CD4-positive, alpha-beta T cell treated with Interleukin-17A for 1 hour (primary cell): ENCODE data around the gene ALDH1L1.

ENCODE experiments used
- DNase-seq: peaks from one replicate; pipeline ENCODE4 v3.0.0-alpha.2; 2020

Gene ALDH1L1

DNA sequence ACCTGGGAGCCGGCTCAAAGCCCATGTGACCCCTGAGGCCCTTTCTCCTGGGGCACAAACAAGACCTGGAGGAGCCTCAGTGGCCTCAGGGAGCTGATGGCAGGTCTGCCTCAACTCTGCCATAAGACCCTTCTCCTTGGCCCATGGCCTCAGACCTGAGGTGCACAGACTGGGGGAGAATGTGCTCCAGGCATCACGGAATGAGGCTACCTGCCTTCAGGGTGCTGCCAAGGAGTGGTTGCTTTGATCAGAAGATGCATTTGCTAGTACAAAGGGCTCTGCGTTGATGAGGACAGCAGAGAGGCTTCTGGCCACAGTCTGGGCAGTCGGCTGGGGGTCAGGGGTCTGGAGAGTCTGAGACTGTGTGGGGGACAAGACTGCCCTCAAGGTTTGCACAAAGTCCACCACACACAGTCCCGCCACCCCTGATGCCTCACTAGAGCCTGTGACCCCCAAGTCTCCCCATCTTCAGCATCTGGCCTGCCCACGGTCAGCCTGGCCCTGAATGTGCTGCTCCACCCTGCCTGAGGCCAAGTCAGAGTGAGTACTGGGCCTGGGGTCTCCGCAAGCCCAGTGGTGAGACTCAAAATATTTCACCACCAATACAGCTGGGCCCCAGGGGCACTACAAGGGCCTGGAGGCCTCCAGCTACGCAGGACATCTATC, 26.6 kb downstream of the ALDH1L1 start:
- DNase-seq: no peak

DNA sequence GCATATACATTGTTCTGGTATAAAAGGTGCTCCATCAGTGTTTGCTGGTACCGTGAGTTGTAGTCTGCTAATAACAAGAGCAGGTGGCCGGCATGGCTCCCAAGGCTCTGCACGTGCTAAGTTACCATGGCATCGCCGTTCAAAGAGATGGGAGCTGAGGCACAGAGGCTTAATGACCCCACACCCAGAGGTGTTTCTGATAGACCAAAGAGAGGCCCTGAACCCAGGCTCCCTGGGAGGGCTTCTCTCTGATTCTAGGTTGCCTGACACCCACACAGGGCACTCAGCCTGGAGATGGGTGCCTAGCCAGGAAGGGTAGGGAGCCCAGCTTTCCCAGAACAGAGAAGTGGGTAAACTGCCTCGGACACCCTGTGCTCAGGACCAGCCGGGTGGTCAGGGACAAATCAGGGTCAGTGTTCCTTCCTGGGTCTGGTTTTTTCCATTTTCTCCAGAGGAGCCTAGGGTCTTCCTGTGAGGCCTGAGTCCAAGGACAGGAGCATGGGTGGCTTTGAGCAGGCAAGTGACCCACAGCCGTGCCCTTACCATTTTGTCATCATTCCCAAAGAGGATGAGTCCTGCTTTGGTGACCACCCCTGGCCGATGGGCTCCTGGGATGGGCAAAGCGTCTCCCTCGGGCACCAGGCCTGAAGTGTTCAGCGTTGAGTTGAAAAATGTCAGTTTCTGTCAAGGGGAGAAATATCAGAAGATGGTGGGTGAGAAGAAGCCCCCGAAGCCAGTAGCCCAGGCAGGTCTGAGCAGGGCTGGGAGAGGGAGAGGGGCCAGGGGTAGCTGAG, 27.3 kb downstream of the ALDH1L1 start:
- no peak for DNase-seq

DNA sequence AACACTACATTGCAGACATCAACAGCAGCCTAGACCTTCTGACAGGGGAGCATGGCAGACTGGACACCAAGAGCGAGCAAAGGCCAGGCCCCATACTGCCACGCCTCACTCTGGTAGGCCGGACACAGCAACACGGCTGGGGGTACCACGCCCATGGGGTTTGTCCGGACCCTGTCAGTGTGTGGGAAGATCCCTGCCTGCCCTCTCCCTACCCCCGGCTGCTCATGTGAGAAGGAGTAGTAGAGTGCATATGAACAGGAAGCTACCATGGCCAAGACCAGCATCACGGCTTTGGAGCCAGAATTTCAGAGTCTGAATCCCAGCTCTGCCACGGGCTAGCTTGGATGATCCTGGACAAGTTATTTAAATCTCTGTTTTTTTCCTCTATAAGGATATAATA, 27.9 kb downstream of the ALDH1L1 start:
- no peak for DNase-seq

GRCh38 chr3:126151562-126152302, 28.7 kb downstream of the ALDH1L1 start:
- DNase-seq: no peak

DNA sequence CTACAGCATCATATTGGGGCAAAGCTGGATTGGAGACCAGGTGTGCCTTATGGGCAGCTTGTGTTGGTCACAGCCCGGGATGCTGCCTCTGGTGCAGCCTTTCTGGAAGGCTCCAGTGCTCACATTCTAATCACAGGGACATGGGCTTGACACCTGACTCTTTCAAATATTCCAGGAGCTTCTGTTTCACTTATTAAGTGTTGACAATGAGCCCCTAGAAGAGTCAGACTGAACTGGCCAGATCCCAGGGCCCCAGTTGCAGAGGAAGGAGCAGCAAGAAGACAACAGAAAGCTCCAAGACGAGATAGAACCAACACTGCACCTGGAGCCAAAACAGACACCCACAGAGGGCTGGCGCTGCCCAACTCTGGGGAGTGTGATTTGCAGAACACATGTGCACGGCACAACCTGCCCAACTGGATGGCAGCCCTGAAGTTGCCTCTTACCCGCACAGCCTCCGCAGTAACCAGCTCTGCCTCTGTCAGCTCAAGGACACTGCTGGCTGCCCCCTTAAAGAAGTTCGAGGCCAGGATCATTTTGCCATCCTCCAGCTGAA, 30.3 kb downstream of the ALDH1L1 start:
- DNase-seq: no peak

- no peak for DNase-seq
Measured at GRCh38 chr3:126149256-126149902, 31.0 kb downstream of the ALDH1L1 start.

DNA sequence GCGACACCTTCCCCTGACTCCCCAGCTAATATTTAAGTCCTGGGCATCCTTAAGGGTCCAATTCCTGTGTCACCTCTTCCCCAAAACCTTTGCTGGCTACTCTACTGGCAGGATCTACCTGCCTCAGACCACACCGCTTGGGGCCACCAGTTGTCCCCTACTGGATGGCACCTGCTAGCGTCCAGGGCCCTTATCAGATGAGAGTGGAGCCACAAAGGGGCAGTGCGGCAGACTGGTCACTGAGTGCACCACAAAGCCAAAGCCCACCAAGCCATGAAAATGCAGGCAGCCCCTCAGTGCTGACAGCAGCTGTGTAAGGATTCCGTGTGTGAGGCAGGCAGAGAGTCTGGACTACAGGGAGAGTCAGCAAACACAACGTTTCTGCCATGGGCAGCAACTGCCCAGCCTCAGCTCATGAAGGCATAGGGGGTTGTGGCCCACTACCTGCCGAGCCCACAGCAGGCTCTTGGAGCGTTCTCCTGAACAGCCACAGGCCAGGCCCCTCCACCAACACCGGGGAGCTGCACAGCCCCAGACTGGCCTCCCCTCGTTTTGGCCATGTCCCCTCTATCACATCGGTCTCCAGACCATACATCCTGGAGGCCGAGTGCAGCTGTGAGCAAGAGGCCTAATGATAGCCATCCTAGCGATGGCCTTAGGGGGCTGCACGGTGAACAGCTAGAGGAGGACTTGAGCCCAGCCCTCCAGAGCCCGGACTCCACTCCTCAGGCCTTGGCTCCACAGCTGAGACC, 32.3 kb downstream of the ALDH1L1 start:
- no peak for DNase-seq

GRCh38 chr3:126147147-126147931, 33.0 kb downstream of the ALDH1L1 start:
- no peak for DNase-seq

GRCh38 chr3:126146525-126147146, 33.8 kb downstream of the ALDH1L1 start:
- no peak for DNase-seq

DNA sequence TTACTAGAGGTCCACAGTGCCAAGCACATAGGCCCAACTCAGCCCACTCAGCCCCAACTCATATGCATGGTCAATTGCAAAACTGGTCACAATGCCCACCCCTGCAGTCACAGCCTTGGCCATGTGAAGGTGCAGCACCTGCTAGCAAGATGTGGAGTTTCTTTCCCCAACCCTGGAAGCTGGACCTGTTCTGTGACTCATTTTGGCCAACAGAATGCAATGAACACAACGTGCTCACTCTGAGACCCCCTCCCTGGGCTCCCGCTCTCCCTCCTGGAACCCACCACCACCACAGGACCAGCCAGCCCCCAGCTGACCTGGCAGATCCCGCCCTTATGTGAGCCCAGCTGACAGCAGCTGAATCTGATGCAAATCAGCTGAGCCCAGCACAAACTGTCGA, 34.4 kb downstream of the ALDH1L1 start:
- DNase-seq: no peak

DNA sequence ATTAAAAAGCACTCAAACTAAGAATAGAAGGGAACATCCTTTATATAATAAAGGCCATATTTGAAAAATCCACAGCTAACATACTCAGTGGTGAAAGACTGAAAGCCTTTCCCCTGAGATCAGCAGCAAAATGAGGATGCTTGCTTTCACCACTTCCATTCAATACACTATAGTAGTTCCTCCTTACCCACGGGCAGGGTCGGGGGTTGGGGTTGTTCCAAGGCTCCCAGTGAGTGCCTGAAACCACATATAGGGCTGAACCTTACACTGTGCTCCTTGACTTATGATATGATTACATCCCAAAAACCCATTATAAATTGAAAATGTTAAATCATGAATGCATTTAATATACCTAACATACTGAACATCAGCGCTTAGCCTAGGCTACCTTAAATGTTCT, 37.7 kb downstream of the ALDH1L1 start:
- no peak for DNase-seq

DNA sequence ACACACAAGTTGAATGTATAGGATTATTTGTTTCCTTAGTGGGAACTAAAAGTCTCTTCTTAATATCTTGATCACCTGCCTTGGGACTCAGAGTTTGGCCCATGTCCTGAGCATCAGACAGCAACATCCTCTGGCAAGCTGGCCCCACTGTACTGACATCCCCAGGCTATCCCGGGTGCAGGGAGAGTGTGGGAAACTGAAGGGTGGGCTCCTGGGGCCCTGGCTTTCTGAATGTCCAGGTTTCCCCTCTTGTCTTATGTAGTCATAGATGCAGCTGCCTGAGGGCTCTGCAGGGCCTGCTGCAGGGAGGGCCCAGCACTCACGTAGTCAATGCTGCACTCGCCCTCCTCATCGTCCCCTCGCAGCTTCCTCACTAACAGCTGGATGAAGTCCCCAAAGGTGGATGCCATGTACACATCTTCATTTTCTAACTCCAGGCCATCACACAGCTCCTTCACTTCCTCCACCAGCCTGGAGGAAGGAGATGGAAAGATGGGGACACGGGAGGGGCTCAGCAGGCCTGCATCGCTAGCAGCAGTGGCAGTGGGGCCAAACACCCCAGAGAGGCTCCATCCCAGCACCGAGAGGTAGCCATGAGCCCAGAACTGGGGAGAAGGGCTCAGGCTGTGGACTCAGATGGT, 42.8 kb downstream of the ALDH1L1 start:
- no peak for DNase-seq

DNA sequence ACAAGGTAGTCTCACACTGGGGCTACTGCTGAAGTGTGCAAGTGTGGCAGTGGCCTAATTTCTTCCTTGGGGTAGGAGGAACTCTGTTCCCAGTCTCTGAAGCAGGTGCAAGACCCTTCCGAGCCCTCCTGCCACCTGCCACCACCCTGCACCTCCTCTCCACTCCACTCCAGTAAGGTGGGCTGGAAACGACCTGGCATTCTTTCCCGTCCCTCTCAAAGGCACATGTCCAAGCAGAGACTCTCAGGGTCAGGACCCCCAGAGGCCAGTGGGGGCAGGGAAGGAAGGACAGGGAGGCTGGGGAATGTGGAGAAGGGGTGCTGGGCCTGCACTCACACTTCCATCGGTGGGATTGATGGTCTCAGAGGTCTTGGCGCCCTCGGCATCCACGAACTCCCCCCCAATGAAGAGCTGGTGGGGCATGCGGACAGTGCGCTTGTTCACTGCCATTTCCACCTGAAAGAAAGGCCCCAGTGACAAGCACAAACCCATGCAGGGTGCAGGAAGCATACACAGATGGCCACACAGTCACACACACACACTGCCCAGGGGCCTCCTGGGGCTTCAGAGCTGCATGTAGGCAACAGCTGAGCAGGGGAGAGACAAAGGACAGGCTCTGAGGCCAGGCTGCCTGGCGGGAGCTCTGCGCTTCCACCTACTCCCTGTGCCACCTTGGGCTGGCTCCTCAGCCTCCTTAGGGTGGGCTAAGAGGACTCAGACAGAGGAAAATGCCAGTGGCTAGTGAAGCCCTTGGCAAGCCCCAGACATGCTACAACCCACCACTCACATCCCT, 43.8 kb downstream of the ALDH1L1 start:
- DNase-seq: no peak

- no peak for DNase-seq
Measured at GRCh38 chr3:126135406-126136076, 44.8 kb downstream of the ALDH1L1 start.

DNA sequence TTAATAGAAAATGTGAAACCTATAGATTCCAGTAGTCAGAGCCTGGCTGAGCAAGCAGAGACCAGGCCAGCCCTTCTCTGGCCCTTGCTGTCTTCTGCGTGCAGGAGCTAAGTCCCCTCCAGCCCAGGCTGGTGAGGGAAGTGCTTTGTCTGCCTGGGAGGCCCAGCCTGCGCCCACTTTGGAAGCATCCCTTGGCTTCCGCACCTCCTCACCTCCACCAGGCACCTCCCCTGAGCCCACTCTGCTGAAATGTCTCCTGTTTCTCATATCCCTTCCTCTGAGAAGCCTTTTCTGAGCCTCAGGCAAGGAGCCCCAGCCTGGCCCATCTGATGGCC, 45.3 kb downstream of the ALDH1L1 start:
- DNase-seq: no peak

DNA sequence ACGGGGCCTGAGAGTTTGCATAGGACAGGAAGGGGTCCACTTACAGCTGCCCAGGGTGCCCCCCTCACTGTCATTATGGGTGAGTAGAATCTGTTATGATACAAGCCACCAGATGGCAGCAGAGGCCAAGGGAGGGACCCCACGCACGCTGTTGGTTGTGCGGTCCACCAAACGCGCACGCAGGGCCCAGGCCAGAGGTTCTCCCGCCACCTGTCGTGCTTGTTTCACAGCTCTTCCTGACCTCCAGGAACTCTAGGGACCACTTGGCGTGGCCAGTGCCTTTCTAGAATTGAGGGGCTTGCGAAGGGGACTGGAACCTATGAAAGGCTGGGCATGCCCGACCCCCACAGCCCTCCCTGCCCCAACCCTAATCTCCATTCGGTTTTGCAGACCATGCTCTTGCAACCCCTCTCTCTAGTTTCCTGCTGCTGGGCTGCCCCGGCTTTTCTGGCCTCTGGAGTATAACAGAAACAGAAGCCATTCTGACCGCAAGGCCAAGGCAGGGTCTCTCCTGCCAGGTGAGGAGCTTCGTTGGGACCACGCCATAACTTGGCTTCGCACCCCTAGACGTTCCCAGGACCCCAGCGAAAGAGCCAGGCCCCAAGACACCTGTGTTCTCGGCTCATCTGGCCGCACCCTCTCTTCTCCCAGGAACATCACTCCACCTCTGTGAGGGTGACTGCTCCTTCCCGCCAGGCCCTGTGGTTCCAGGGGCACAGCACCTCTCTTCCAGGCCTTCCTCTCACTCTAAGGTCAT, 46.0 kb downstream of the ALDH1L1 start:
- peak; percentile 37 for DNase-seq

DNA sequence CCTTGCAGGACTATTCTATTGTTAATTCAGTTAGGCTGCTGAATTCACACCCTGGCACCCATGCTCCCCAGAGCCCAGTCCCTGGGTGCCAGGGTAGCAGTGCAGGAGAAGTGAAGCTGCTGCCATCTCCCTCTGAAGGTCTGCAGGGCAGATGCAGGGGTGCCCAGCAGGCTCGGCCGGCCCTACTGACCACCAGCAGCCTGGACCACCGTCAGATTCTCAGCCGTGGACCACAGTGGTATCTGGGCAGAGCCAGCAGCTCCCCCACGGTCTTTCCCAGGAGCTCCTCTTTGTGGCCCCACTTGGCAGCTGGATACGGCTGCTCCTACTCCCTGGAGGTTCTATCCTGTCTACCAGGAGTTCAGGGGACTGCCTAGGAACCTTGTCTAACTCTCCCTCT, 46.8 kb downstream of the ALDH1L1 start:
- DNase-seq: no peak

DNA sequence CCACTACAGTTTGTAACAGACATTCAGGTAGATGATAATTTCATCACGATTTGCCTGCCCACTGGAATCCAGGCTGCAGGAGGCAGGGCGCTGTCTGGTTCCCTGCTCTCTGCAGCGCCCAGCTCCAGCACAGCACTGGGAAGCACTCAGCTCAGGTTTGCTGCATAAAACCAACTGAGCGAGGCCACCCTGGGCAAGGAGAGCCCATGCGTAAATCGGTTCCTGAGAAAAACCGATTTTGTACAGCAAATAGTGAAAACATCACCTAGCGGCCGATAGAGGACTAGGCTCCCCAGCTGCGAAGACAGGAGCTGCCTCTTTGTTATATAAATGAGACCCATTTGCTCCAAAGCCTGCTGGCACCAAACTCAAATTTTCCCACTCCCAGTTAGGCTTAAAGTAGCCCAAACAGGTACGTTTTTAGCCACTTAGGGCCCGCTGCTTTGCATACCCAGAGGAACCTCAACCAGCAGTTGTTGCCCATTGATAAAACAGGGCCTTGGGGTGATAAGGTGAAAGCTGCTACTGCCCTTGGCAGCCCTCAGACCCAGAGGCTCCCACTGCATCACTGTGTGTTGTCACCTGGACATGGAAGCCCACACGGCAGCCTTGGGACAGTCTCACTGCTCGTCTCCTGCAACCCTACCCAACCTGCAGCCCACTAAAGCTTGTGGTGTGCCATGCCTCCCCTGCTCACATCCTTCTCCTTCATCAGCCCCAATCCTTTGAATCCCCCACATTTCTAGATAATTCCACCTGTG, 47.5 kb downstream of the ALDH1L1 start:
- no peak for DNase-seq
